ENCODE data around the gene RERG.

The RERG gene

DNA sequence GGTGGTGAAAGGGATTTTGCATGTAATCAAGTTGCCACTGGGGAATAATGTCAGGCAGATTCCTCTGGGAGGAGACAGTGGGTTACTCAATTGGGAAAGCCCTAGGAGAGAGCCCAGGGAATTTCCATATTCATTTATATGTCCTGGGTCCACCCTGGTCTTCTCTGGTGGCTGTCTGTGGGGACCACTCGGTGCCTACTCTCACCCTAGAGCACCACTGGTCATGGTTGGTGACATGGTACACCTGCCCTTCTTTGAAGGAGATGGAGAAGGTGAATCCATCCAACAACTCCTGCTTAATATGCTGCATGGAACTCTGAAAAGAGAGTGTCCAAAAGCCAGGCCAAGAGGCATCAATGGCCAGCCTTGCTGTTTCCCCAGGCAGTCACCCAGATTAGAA, 12.8 kb upstream of the RERG start:
- no peak overlapping the region for H3K4me3 ChIP-seq (IDR thresholded peaks at IDR 0.05; ENCODE audit: insufficient read depth, low read depth, low read length)
- H3K9ac ChIP-seq, result no peak overlapping the region
- no peaks in the 10 kb centered on the region for H4K20me1 ChIP-seq (ENCODE audit: insufficient read depth)
- no peaks in the 10 kb centered on the region for H3K79me2 ChIP-seq (ENCODE audit: insufficient read depth, low read depth)
- no peak overlapping the region for H2AFZ ChIP-seq (ENCODE audit: low read depth)
- H3K27ac ChIP-seq, result no peak overlapping the region
- TF ChIP-seq, protein P1, sequence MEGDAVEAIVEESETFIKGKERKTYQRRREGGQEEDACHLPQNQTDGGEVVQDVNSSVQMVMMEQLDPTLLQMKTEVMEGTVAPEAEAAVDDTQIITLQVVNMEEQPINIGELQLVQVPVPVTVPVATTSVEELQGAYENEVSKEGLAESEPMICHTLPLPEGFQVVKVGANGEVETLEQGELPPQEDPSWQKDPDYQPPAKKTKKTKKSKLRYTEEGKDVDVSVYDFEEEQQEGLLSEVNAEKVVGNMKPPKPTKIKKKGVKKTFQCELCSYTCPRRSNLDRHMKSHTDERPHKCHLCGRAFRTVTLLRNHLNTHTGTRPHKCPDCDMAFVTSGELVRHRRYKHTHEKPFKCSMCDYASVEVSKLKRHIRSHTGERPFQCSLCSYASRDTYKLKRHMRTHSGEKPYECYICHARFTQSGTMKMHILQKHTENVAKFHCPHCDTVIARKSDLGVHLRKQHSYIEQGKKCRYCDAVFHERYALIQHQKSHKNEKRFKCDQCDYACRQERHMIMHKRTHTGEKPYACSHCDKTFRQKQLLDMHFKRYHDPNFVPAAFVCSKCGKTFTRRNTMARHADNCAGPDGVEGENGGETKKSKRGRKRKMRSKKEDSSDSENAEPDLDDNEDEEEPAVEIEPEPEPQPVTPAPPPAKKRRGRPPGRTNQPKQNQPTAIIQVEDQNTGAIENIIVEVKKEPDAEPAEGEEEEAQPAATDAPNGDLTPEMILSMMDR (conservative IDR thresholded peaks at IDR 0.05; ENCODE audit: low read depth, low read length), result no peak
- no peaks in the 10 kb centered on the region for H3K27me3 ChIP-seq (ENCODE audit: insufficient read depth, low read depth)
- no peak overlapping the region for H3K4me2 ChIP-seq
- H3K4me1 ChIP-seq (ENCODE audit: low read depth, poor library complexity, severe bottlenecking), result no peaks in the 10 kb centered on the region
- no peaks in the 10 kb centered on the region for H3K36me3 ChIP-seq (ENCODE audit: insufficient read depth)

DNA sequence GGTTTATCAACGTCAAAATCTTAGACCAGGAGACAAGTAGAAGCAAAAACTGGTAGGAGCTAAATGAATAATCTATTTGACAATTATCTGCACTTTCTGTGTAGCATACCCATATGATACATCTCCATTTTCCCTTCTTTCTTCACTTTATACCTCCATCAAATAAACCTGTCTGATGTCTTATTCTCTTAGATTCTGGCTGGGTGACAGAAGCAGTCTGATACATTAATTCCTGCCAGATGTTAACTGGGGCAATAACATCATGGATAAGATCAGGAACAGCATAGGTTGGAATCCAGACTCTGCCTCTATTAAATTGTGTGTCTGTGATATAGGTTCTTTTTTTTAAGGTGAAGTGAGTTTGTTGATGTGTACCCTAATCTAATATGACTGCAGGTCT, 11.7 kb upstream of the RERG start:
- no peak overlapping the region for H3K4me2 ChIP-seq
- no peak overlapping the region for H3K27ac ChIP-seq
- H3K4me1 ChIP-seq (ENCODE audit: low read depth, poor library complexity, severe bottlenecking), result no peaks in the 10 kb centered on the region
- TF ChIP-seq, protein P1 (conservative IDR thresholded peaks at IDR 0.05; ENCODE audit: low read depth, low read length), result no peak
- H3K36me3 ChIP-seq (ENCODE audit: insufficient read depth), result no peaks in the 10 kb centered on the region
- H4K20me1 ChIP-seq (ENCODE audit: insufficient read depth), result no peaks in the 10 kb centered on the region
- H2AFZ ChIP-seq (ENCODE audit: low read depth), result no peak overlapping the region
- H3K9ac ChIP-seq, result no peak overlapping the region
- H3K27me3 ChIP-seq (ENCODE audit: insufficient read depth, low read depth), result no peaks in the 10 kb centered on the region
- no peak overlapping the region for H3K4me3 ChIP-seq (IDR thresholded peaks at IDR 0.05; ENCODE audit: insufficient read depth, low read depth, low read length)
- H3K79me2 ChIP-seq (ENCODE audit: insufficient read depth, low read depth), result no peaks in the 10 kb centered on the region

GRCh38 chr12:15231493-15231892, 10.3 kb upstream of the RERG start:
- no peaks in the 10 kb centered on the region for H3K79me2 ChIP-seq (ENCODE audit: insufficient read depth, low read depth)
- no peak overlapping the region for H3K27ac ChIP-seq
- no peaks in the 10 kb centered on the region for H3K27me3 ChIP-seq (ENCODE audit: insufficient read depth, low read depth)
- no peak overlapping the region for H2AFZ ChIP-seq (ENCODE audit: low read depth)
- H3K4me3 ChIP-seq (IDR thresholded peaks at IDR 0.05; ENCODE audit: insufficient read depth, low read depth, low read length), result no peak overlapping the region
- no peak overlapping the region for H3K4me2 ChIP-seq
- no peak overlapping the region for H3K9ac ChIP-seq
- H3K36me3 ChIP-seq (ENCODE audit: insufficient read depth), result no peaks in the 10 kb centered on the region
- TF ChIP-seq, protein P1 (conservative IDR thresholded peaks at IDR 0.05; ENCODE audit: low read depth, low read length), result no peak
- H4K20me1 ChIP-seq (ENCODE audit: insufficient read depth), result no peaks in the 10 kb centered on the region
- H3K4me1 ChIP-seq (ENCODE audit: low read depth, poor library complexity, severe bottlenecking), result no peaks in the 10 kb centered on the region

GRCh38 chr12:15230751-15231150, 9.5 kb upstream of the RERG start:
- H2AFZ ChIP-seq (ENCODE audit: low read depth), result no peak overlapping the region
- H4K20me1 ChIP-seq (ENCODE audit: insufficient read depth), result no peaks in the 10 kb centered on the region
- no peak overlapping the region for H3K4me3 ChIP-seq (IDR thresholded peaks at IDR 0.05; ENCODE audit: insufficient read depth, low read depth, low read length)
- no peaks in the 10 kb centered on the region for H3K79me2 ChIP-seq (ENCODE audit: insufficient read depth, low read depth)
- no peaks in the 10 kb centered on the region for H3K27me3 ChIP-seq (ENCODE audit: insufficient read depth, low read depth)
- no peak overlapping the region for H3K9ac ChIP-seq
- TF ChIP-seq, protein P1 (conservative IDR thresholded peaks at IDR 0.05; ENCODE audit: low read depth, low read length), result no peak
- no peak overlapping the region for H3K27ac ChIP-seq
- peaks cover 1% of the 10 kb centered on the region for H3K4me1 ChIP-seq (ENCODE audit: low read depth, poor library complexity, severe bottlenecking)
- no peak overlapping the region for H3K4me2 ChIP-seq
- no peaks in the 10 kb centered on the region for H3K36me3 ChIP-seq (ENCODE audit: insufficient read depth)

All from KMS-11 (cell line).